MCF 10A (cell line): ENCODE results near the gene LILRA5. TPM values are rescaled to one million over a fixed set of nuclear protein-coding genes. Genes with fewer than 3 reads are reported as not detected.

Source experiments
- BruUV-seq: library from RNA; stranded (reverse); fragments of 400-500 nt; replicated peaks from 2 replicates; lab custom pipeline; 2021; lab: Mats Ljungman, UMichigan
- CTCF ChIA-PET: fragments of 300-600 bp; sonication (Branson Sonifier 250); formaldehyde crosslinking; extraction: SDS; loops from one replicate; lab custom pipeline; 2021; ENCODE audit warnings: antibody characterized with exemption, inconsistent platforms; lab: Yijun Ruan, JAX
- POLR2A ChIA-PET: fragments of 300-600, 350-650 bp; sonication (Branson Sonifier 250); formaldehyde crosslinking; extraction: SDS; loops from one replicate; lab custom pipeline; 2020; ENCODE audit warnings: antibody characterized with exemption, inconsistent platforms; lab: Yijun Ruan, JAX
- DNase-seq: peaks from one replicate; pipeline ENCODE4 v3.0.0-alpha.2; 2018; ENCODE audit not compliant: unreplicated experiment
- H3K27ac Mint-ChIP-seq: one replicate; pipeline ENCODE4 v1.8.0; 2022; ENCODE audit warnings: mild to moderate bottlenecking, low read depth, mixed read lengths; ENCODE audit not compliant: unreplicated experiment
- H3K27me3 Mint-ChIP-seq: one replicate; pipeline ENCODE4 v1.8.0; 2022; ENCODE audit warnings: mixed read lengths; ENCODE audit not compliant: insufficient read depth, unreplicated experiment
- H3K36me3 Mint-ChIP-seq: one replicate; pipeline ENCODE4 v1.8.0; 2022; ENCODE audit warnings: mild to moderate bottlenecking, moderate library complexity, mixed read lengths; ENCODE audit not compliant: insufficient read depth, unreplicated experiment
- H3K4me1 Mint-ChIP-seq: one replicate; pipeline ENCODE4 v1.8.0; 2022; ENCODE audit warnings: mixed read lengths; ENCODE audit not compliant: insufficient read depth, unreplicated experiment
- H3K4me3 Mint-ChIP-seq: one replicate; pipeline ENCODE4 v1.8.0; 2022; ENCODE audit warnings: mild to moderate bottlenecking, moderate library complexity, mixed read lengths; ENCODE audit not compliant: unreplicated experiment
- H3K9me3 Mint-ChIP-seq: one replicate; pipeline ENCODE4 v1.8.0; 2022; ENCODE audit warnings: mixed read lengths; ENCODE audit not compliant: unreplicated experiment
- CTCF ChIP-seq: fragments of 200-600 bp; IDR thresholded peaks from one replicate; pipeline ENCODE4 v1.8.0; 2022; ENCODE audit warnings: antibody characterized with exemption, mild to moderate bottlenecking; ENCODE audit not compliant: unreplicated experiment
- intact Hi-C: fragments of 100-400 bp; cut with micrococcal nuclease; formaldehyde crosslinking; loops from 2 replicates; pipeline ENCODE4 v1.14.1; 2022
- total RNA-seq: library from RNA; stranded (reverse); gene quantifications from 2 replicates; pipeline ENCODE4 v1.2.3, GENCODE V29; 2022

Gene LILRA5
- total RNA-seq, 1 experiment from 2014 or later = not detected

- DNase-seq = no peak
- Mint-ChIP-seq H3K27me3 (peaks cover 19% of the 10 kb centered on the region), H3K4me1 (no peaks in the 10 kb centered on the region), H3K36me3 (no peaks in the 10 kb centered on the region), H3K9me3 (no peaks in the 10 kb centered on the region), H3K4me3 (no peak overlapping the region), H3K27ac (no peak overlapping the region)
- intact Hi-C loops = no loop called here
- ChIA-PET CTCF (interaction anchor here (0.7 to 1.0 kb wide), 2 partner anchors 34 to 87 kb away, joined by 3 to 4 read pairs; no protein-coding TSS in a partner anchor), POLR2A (no interaction called here)
- no TSS peak for BruUV-seq
- TF ChIP-seq CTCF = no peak
These were observed 43.6 kb upstream of the LILRA5 start for GRCh38 chr19:54356444-54357056.

- Mint-ChIP-seq H3K4me1 (no peaks in the 10 kb centered on the region), H3K27me3 (peaks cover 27% of the 10 kb centered on the region), H3K4me3 (no peak overlapping the region), H3K27ac (no peak overlapping the region), H3K9me3 (no peaks in the 10 kb centered on the region), H3K36me3 (no peaks in the 10 kb centered on the region)
- DNase-seq = no peak
- no peak for TF ChIP-seq CTCF
- no TSS peak for BruUV-seq
- intact Hi-C loops = no loop called here
- CTCF ChIA-PET = no interaction called here
- POLR2A ChIA-PET = no interaction called here
These were observed 42.7 kb upstream of the LILRA5 start for GRCh38 chr19:54355675-54356074.

GRCh38 chr19:54354761-54355160 lies 41.8 kb upstream of the LILRA5 start:
- ChIA-PET CTCF (interaction anchor here (0.5 to 1.4 kb wide), 5 partner anchors 22 to 448 kb away, joined by 3 to 6 read pairs (median 3); no protein-coding TSS in a partner anchor), POLR2A (interaction anchor here (0.6 kb wide), 1 partner anchor 218 kb away, joined by 3 read pairs; no protein-coding TSS in a partner anchor)
- no peaks in the 10 kb centered on the region for H3K36me3 Mint-ChIP-seq
- intact Hi-C loops = no loop called here
- H3K4me3 Mint-ChIP-seq = no peak overlapping the region
- no TSS peak for BruUV-seq
- no peak for TF ChIP-seq CTCF
- H3K4me1 Mint-ChIP-seq = no peaks in the 10 kb centered on the region
- H3K27me3 Mint-ChIP-seq = peaks cover 36% of the 10 kb centered on the region
- H3K9me3 Mint-ChIP-seq = no peaks in the 10 kb centered on the region
- no peak overlapping the region for H3K27ac Mint-ChIP-seq
- no peak for DNase-seq

GRCh38 chr19:54352546-54352945 lies 39.6 kb upstream of the LILRA5 start:
- Mint-ChIP-seq H3K36me3 (no peaks in the 10 kb centered on the region), H3K4me3 (no peak overlapping the region), H3K27me3 (peaks cover 59% of the 10 kb centered on the region), H3K27ac (no peak overlapping the region), H3K4me1 (no peaks in the 10 kb centered on the region), H3K9me3 (no peaks in the 10 kb centered on the region)
- no peak for DNase-seq
- no peak for TF ChIP-seq CTCF
- ChIA-PET CTCF (interaction anchor here (1.0 to 1.2 kb wide), 3 partner anchors 10 to 28 kb away, joined by 3 read pairs; no protein-coding TSS in a partner anchor), POLR2A (no interaction called here)
- intact Hi-C loops = no loop called here
- no TSS peak for BruUV-seq
